H1 (cell line): Measurements from ENCODE around the gene FAM170B. TPM values are rescaled to one million over a fixed set of nuclear protein-coding genes. Genes with fewer than 3 reads are reported as not detected.

Experiments
- CREB1 ChIP-seq: IDR thresholded peaks from 2 replicates; pipeline ENCODE4 v1.6.1; 2012; ENCODE audit warnings: inconsistent platforms
- polyA plus RNA-seq, 7 experiments: library from polyadenylated mRNA; depleted of rRNA in 3 of 7; stranded (reverse) in 5 of 7; unstranded in 2 of 7; fragments of >200 nt in 5 of 7; fragments of 200-250 nt in 2 of 7; gene quantifications; 1 replicate in 5 of 7; 2 replicates in 1 of 7; 4 replicates in 1 of 7; pipeline versions ENCODE4 v1.2.1 to v1.2.3, GENCODE V29; 2011 to 2013; ENCODE audit warnings: missing spikeins in 2 of 7, mixed read lengths in 2 of 7
- total RNA-seq: library from RNA; stranded (reverse); fragmentation: NEBNext Ultra II Directional; extraction: Animal tissue kit (Norgen Biotek cat#: 25700); gene quantifications from 2 replicates; pipeline ENCODE4 v1.2.1, GENCODE V29; 2021

Gene FAM170B
- total and polyA plus RNA-seq, 2 of the 8 experiments (the other 6 are each of a cell fraction or from before 2014, with no cell fraction given): not detected

DNA sequence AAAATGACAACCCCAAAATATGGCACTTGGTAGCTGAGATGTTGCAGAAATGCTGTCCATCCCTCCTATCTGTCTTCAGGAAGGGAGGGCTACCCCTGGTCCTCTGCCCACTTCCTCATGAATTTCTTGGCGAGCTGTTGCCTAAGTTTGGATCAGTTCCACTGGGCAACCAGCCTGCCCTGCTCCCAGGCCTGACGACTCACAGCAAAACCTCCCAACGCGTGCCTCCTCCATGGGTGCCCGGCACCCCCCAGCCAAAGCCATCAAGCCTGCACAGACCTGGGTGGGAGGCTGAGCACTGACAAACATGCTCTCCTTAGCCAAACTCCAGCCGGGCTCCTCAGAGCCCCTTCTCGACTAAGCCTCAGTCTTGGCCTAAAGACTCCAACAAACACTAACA is 27.4 kb downstream of the FAM170B start (continued):
- no peak for TF ChIP-seq CREB1
